Neural cell (in vitro differentiated cells): ENCODE results near the gene S1PR2. TPM values are rescaled to one million over a fixed set of nuclear protein-coding genes. Genes with fewer than 3 reads are reported as not detected.

Experiments
- H2AFZ ChIP-seq: fragments of 200-600, 300-800 bp; sonication (generic), shearing (Covaris generic); 2 replicates; pipeline ENCODE4 v1.6.0; 2014; ENCODE audit warnings: low read depth, mild to moderate bottlenecking, antibody characterized with exemption, low read length, moderate library complexity
- H3F3A ChIP-seq: fragments of 200-600 bp; shearing (Covaris generic); 2 replicates; pipeline ENCODE4 v1.6.1; 2016; ENCODE audit warnings: mild to moderate bottlenecking, moderate library complexity, mixed read lengths, antibody characterized with exemption, low read length; ENCODE audit not compliant: insufficient read depth, poor library complexity, severe bottlenecking
- H3K27ac ChIP-seq: fragments of 200-600, 300-800 bp; sonication (generic), shearing (Covaris generic); 2 replicates; pipeline ENCODE4 v1.5.1; 2014; ENCODE audit warnings: mild to moderate bottlenecking, low read length, moderate library complexity
- H3K27me3 ChIP-seq: fragments of 300-800, 200-600 bp; sonication (generic), shearing (Covaris generic); 2 replicates; pipeline ENCODE4 v1.6.0; 2014; ENCODE audit warnings: mild to moderate bottlenecking, low read depth, low read length, moderate library complexity; ENCODE audit not compliant: insufficient read depth
- H3K36me3 ChIP-seq: fragments of 300-800, 200-600 bp; sonication (generic), shearing (Covaris generic); 2 replicates; pipeline ENCODE4 v1.5.1; 2014; ENCODE audit warnings: mild to moderate bottlenecking, antibody characterized with exemption, low read length, moderate library complexity; ENCODE audit not compliant: insufficient read depth
- H3K4me2 ChIP-seq: fragments of 300-800, 200-600 bp; sonication (generic), shearing (Covaris generic); 2 replicates; pipeline ENCODE4 v1.6.0; 2014; ENCODE audit warnings: mild to moderate bottlenecking, low read length
- H3K4me3 ChIP-seq: fragments of 300-800, 200-600 bp; sonication (generic), shearing (Covaris generic); 2 replicates; pipeline ENCODE4 v1.5.1; 2014; ENCODE audit warnings: mild to moderate bottlenecking, low read length, moderate library complexity
- H3K79me2 ChIP-seq: fragments of 200-600 bp; shearing (Covaris generic); replicated peaks from 2 replicates; pipeline ENCODE4 v1.6.0; 2014; ENCODE audit warnings: mild to moderate bottlenecking, low read length, moderate library complexity; ENCODE audit not compliant: insufficient read depth
- H3K9ac ChIP-seq: fragments of 300-800, 200-600 bp; sonication (generic), shearing (Covaris generic); 2 replicates; pipeline ENCODE4 v1.6.1; 2016; ENCODE audit warnings: mild to moderate bottlenecking, low read length, mixed read lengths
- H3K9me2 ChIP-seq: fragments of 200-600 bp; shearing (Covaris generic); 2 replicates; pipeline ENCODE4 v1.6.1; 2016; ENCODE audit warnings: mild to moderate bottlenecking, low read length, mixed read lengths; ENCODE audit not compliant: insufficient read depth
- H3K9me3 ChIP-seq: fragments of 200-600, 300-800 bp; sonication (generic), shearing (Covaris generic); 2 replicates; pipeline ENCODE4 v1.6.1; 2016; ENCODE audit warnings: mild to moderate bottlenecking, mixed run types, low read length, moderate library complexity, mixed read lengths
- H4K20me1 ChIP-seq: fragments of 200-600 bp; shearing (Covaris generic); 2 replicates; pipeline ENCODE4 v1.6.1; 2016; ENCODE audit warnings: mild to moderate bottlenecking, mixed run types; ENCODE audit not compliant: insufficient read depth
- EP300 ChIP-seq: fragments of 450-650 bp; conservative IDR thresholded peaks from 2 replicates; pipeline ENCODE4 v1.6.1; 2014; ENCODE audit warnings: antibody characterized with exemption, mild to moderate bottlenecking, moderate library complexity; ENCODE audit not compliant: poor library complexity, severe bottlenecking
- EZH2 ChIP-seq: fragments of 200-600, 300-800 bp; shearing (Covaris generic), sonication (generic); IDR thresholded peaks from 2 replicates; pipeline ENCODE4 v1.6.1; 2014; ENCODE audit warnings: antibody characterized with exemption, low read length, borderline replicate concordance, mild to moderate bottlenecking; ENCODE audit not compliant: insufficient read depth, poor library complexity, severe bottlenecking
- MXI1 ChIP-seq: fragments of 450-650 bp; conservative IDR thresholded peaks from 2 replicates; pipeline ENCODE4 v1.6.1; 2014; ENCODE audit warnings: antibody characterized with exemption, mild to moderate bottlenecking; ENCODE audit not compliant: poor library complexity, severe bottlenecking
- POLR2AphosphoS5 ChIP-seq: IDR thresholded peaks from 2 replicates; pipeline ENCODE4 v1.6.1; 2012
- RAD21 ChIP-seq: fragments of 450-650 bp; conservative IDR thresholded peaks from 2 replicates; pipeline ENCODE4 v1.6.1; 2014; ENCODE audit warnings: antibody characterized with exemption, mild to moderate bottlenecking, moderate library complexity
- SMC3 ChIP-seq: fragments of 450-650 bp; conservative IDR thresholded peaks from 2 replicates; pipeline ENCODE4 v1.6.1; 2014; ENCODE audit warnings: antibody characterized with exemption, mild to moderate bottlenecking, moderate library complexity; ENCODE audit not compliant: poor library complexity
- TAF1 ChIP-seq: IDR thresholded peaks from 2 replicates; pipeline ENCODE4 v1.6.1; 2012; ENCODE audit warnings: low read depth
- polyA plus RNA-seq: library from polyadenylated mRNA; depleted of rRNA; stranded (reverse); fragments of >200 nt; gene quantifications from 2 replicates; pipeline ENCODE4 v1.2.3, GENCODE V29; 2014
- small RNA-seq, 3 experiments: library from RNA; depleted of rRNA; stranded (forward); fragments of <200 nt; gene quantifications; one replicate each; pipeline ENCODE3, GENCODE V24; 2012
- TF ChIP-seq, protein P1 (sequence below): fragments of 450-650 bp; IDR thresholded peaks from 2 replicates; pipeline ENCODE4 v1.5.1; 2014; ENCODE audit warnings: antibody characterized with exemption, mild to moderate bottlenecking, moderate library complexity; ENCODE audit not compliant: poor library complexity, severe bottlenecking
- TF ChIP-seq, protein P2 (sequence below): IDR thresholded peaks from 2 replicates; pipeline ENCODE4 v1.6.1; 2012; ENCODE audit warnings: borderline replicate concordance

S1PR2 gene
- polyA plus RNA-seq, 1 donor from 2014 or later = 7.5 TPM

DNA sequence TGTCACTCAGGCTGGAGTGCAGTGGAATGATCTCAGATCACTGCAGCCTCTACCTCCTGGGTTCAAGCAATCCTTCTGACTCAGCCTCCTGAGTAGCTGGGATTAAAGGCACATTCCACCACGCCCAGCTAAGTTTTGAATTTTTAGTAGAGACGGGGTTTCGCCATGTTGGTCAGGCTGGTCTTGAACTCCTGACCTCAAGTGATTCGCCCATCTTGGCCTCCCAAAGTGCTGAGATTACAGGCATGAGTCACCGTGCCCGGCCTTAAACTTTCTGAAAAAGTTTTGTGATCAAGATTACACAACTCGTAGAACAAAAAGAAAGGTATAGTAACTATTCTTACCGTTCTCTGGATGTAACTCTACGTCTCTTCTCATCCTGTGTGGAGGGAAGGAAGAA, 57.6 kb downstream of the S1PR2 start:
- Histone ChIP-seq H3K36me3 (no peaks in the 10 kb centered on the region), H3K27ac (no peak overlapping the region), H4K20me1 (no peaks in the 10 kb centered on the region), H3K9ac (no peak overlapping the region), H3K9me2 (no peaks in the 10 kb centered on the region), H3K4me2 (no peak overlapping the region), H3K79me2 (no peaks in the 10 kb centered on the region), H3F3A (no peaks in the 10 kb centered on the region), H2AFZ (no peak overlapping the region), H3K27me3 (no peaks in the 10 kb centered on the region), H3K4me3 (no peak overlapping the region), H3K9me3 (no peaks in the 10 kb centered on the region)
- TF ChIP-seq SMC3 = no peak
- TF ChIP-seq, protein P1, sequence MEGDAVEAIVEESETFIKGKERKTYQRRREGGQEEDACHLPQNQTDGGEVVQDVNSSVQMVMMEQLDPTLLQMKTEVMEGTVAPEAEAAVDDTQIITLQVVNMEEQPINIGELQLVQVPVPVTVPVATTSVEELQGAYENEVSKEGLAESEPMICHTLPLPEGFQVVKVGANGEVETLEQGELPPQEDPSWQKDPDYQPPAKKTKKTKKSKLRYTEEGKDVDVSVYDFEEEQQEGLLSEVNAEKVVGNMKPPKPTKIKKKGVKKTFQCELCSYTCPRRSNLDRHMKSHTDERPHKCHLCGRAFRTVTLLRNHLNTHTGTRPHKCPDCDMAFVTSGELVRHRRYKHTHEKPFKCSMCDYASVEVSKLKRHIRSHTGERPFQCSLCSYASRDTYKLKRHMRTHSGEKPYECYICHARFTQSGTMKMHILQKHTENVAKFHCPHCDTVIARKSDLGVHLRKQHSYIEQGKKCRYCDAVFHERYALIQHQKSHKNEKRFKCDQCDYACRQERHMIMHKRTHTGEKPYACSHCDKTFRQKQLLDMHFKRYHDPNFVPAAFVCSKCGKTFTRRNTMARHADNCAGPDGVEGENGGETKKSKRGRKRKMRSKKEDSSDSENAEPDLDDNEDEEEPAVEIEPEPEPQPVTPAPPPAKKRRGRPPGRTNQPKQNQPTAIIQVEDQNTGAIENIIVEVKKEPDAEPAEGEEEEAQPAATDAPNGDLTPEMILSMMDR = no peak
- TF ChIP-seq EP300 = no peak
- TF ChIP-seq RAD21 = no peak
- no peak for TF ChIP-seq TAF1
- TF ChIP-seq, protein P2, sequence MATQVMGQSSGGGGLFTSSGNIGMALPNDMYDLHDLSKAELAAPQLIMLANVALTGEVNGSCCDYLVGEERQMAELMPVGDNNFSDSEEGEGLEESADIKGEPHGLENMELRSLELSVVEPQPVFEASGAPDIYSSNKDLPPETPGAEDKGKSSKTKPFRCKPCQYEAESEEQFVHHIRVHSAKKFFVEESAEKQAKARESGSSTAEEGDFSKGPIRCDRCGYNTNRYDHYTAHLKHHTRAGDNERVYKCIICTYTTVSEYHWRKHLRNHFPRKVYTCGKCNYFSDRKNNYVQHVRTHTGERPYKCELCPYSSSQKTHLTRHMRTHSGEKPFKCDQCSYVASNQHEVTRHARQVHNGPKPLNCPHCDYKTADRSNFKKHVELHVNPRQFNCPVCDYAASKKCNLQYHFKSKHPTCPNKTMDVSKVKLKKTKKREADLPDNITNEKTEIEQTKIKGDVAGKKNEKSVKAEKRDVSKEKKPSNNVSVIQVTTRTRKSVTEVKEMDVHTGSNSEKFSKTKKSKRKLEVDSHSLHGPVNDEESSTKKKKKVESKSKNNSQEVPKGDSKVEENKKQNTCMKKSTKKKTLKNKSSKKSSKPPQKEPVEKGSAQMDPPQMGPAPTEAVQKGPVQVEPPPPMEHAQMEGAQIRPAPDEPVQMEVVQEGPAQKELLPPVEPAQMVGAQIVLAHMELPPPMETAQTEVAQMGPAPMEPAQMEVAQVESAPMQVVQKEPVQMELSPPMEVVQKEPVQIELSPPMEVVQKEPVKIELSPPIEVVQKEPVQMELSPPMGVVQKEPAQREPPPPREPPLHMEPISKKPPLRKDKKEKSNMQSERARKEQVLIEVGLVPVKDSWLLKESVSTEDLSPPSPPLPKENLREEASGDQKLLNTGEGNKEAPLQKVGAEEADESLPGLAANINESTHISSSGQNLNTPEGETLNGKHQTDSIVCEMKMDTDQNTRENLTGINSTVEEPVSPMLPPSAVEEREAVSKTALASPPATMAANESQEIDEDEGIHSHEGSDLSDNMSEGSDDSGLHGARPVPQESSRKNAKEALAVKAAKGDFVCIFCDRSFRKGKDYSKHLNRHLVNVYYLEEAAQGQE = no peak
- TF ChIP-seq MXI1 = no peak
- no peak for TF ChIP-seq EZH2
- no peak for TF ChIP-seq POLR2AphosphoS5

Small RNAs within 50 kb of the gene (small RNA-seq; reads per million reads assigned to genes)
- 0 reads per million in 3 experiments for gene MIR4322

Other genes starting within 250 kb of the S1PR2 start
- 0.11 TPM in 1 of 2 replicates, not detected in the other for gene COL5A3, start 220.8 kb downstream of the S1PR2 start, polyA plus RNA-seq
- not detected in 2 replicates for gene RDH8, start 217.8 kb downstream of the S1PR2 start, polyA plus RNA-seq
- 0.66 and 1.2 TPM in 2 replicates for gene SHFL, start 145.0 kb downstream of the S1PR2 start, polyA plus RNA-seq
- not detected in 2 replicates for gene ANGPTL6, start 128.7 kb downstream of the S1PR2 start, polyA plus RNA-seq
- gene PPAN, start 125.0 kb downstream of the S1PR2 start, polyA plus RNA-seq = 13.9 and 15.1 TPM in 2 replicates
- 5.4 and 7.6 TPM in 2 replicates for gene P2RY11, start 119.6 kb downstream of the S1PR2 start, polyA plus RNA-seq
- gene EIF3G, start 111.4 kb downstream of the S1PR2 start, polyA plus RNA-seq = 227 and 241 TPM in 2 replicates
- 41.2 and 58.4 TPM in 2 replicates for gene DNMT1, start 36.4 kb downstream of the S1PR2 start, polyA plus RNA-seq
- gene MRPL4, start 20.9 kb upstream of the S1PR2 start, polyA plus RNA-seq = 27.1 and 27.2 TPM in 2 replicates
- gene ICAM1, start 39.8 kb upstream of the S1PR2 start, polyA plus RNA-seq = not detected in 2 replicates
- not detected in 2 replicates for gene ICAM4, start 55.6 kb upstream of the S1PR2 start, polyA plus RNA-seq
- gene ICAM5, start 58.6 kb upstream of the S1PR2 start, polyA plus RNA-seq = 2.3 and 4.1 TPM in 2 replicates
- 22.8 and 45.2 TPM in 2 replicates for gene ZGLP1, start 78.5 kb upstream of the S1PR2 start, polyA plus RNA-seq
- 52.6 and 82.7 TPM in 2 replicates for gene FDX2, start 84.7 kb upstream of the S1PR2 start, polyA plus RNA-seq
- 1.3 and 6.7 TPM in 2 replicates for gene RAVER1, start 102.2 kb upstream of the S1PR2 start, polyA plus RNA-seq
- gene ICAM3, start 108.3 kb upstream of the S1PR2 start, polyA plus RNA-seq = 0.53 and 1.9 TPM in 2 replicates
- gene TYK2, start 149.2 kb upstream of the S1PR2 start, polyA plus RNA-seq = 63.3 and 95.8 TPM in 2 replicates
- 359 and 408 TPM in 2 replicates for gene CDC37, start 172.2 kb upstream of the S1PR2 start, polyA plus RNA-seq
- 3.4 and 4.7 TPM in 2 replicates for gene PDE4A, start 189.2 kb upstream of the S1PR2 start, polyA plus RNA-seq